Parathyroid adenoma (tissue), 2 donors: Measurements from ENCODE around the gene KIAA0753.

Source experiments
- H2AFZ ChIP-seq: fragments of 300-600 bp; sonication (generic); one replicate; pipeline ENCODE4 v1.7.0; 2017; ENCODE audit warnings: antibody characterized with exemption, mild to moderate bottlenecking
- H3K27ac ChIP-seq: fragments of 300-600 bp; sonication (generic); one replicate; pipeline ENCODE4 v1.7.0; 2017
- H3K27me3 ChIP-seq: fragments of 300-600 bp; sonication (generic); one replicate; pipeline ENCODE4 v1.7.0; 2017; ENCODE audit warnings: low read length; ENCODE audit not compliant: control insufficient read depth, insufficient read depth
- H3K36me3 ChIP-seq: fragments of 300-600 bp; sonication (generic); one replicate; pipeline ENCODE4 v1.7.0; 2017; ENCODE audit warnings: low read length; ENCODE audit not compliant: control insufficient read depth, insufficient read depth
- H3K4me1 ChIP-seq: fragments of 300-600 bp; sonication (generic); one replicate; pipeline ENCODE4 v1.7.0; 2017; ENCODE audit warnings: control low read depth
- H3K4me2 ChIP-seq: fragments of 300-600 bp; sonication (generic); one replicate; pipeline ENCODE4 v1.7.0; 2017; ENCODE audit warnings: low read length
- H3K4me3 ChIP-seq: fragments of 300-600 bp; sonication (generic); one replicate; pipeline ENCODE4 v1.7.0; 2017; ENCODE audit warnings: low read depth, low read length
- H3K79me2 ChIP-seq: fragments of 300-600 bp; sonication (generic); one replicate; pipeline ENCODE4 v1.7.0; 2017; ENCODE audit warnings: control low read depth
- H3K9ac ChIP-seq: fragments of 300-600 bp; sonication (generic); one replicate; pipeline ENCODE4 v1.7.0; 2017; ENCODE audit warnings: mild to moderate bottlenecking
- H3K9me3 ChIP-seq: fragments of 300-600 bp; sonication (generic); one replicate; pipeline ENCODE4 v1.7.0; 2017; ENCODE audit warnings: low read length; ENCODE audit not compliant: control insufficient read depth
- CTCF ChIP-seq: fragments of 300-600 bp; sonication (generic); IDR thresholded peaks from one replicate; pipeline ENCODE4 v1.7.0; 2017; ENCODE audit warnings: antibody characterized with exemption, mild to moderate bottlenecking
- donor health status: primary hyperparathyroidism.

Gene KIAA0753

GRCh38 chr17:6643451-6644125 lies 3.1 kb upstream of the KIAA0753 start:
- no peak overlapping the region for H3K27ac ChIP-seq
- no peak overlapping the region for H2AFZ ChIP-seq
- H3K27me3 ChIP-seq, result no peaks in the 10 kb centered on the region
- H3K9ac ChIP-seq, result no peak overlapping the region
- H3K4me3 ChIP-seq, result no peak overlapping the region
- no peak overlapping the region for H3K4me2 ChIP-seq
- no peak for TF ChIP-seq CTCF
- H3K36me3 ChIP-seq, result no peaks in the 10 kb centered on the region
- H3K79me2 ChIP-seq, result peaks cover 14% of the 10 kb centered on the region
- H3K9me3 ChIP-seq, result no peaks in the 10 kb centered on the region
- peaks cover 6% of the 10 kb centered on the region for H3K4me1 ChIP-seq

- no peak overlapping the region for H3K4me2 ChIP-seq
- TF ChIP-seq CTCF, result no peak
- H3K36me3 ChIP-seq, result no peaks in the 10 kb centered on the region
- no peak overlapping the region for H2AFZ ChIP-seq
- H3K79me2 ChIP-seq, result peaks cover 14% of the 10 kb centered on the region
- H3K27me3 ChIP-seq, result no peaks in the 10 kb centered on the region
- H3K9ac ChIP-seq, result no peak overlapping the region
- no peaks in the 10 kb centered on the region for H3K9me3 ChIP-seq
- peaks cover 6% of the 10 kb centered on the region for H3K4me1 ChIP-seq
- H3K4me3 ChIP-seq, result no peak overlapping the region
- no peak overlapping the region for H3K27ac ChIP-seq
Observed at GRCh38 chr17:6642592-6642991, 2.1 kb upstream of the KIAA0753 start.

GRCh38 chr17:6641247-6641863 lies 844 bp upstream of the KIAA0753 start:
- peaks cover 6% of the 10 kb centered on the region for H3K4me1 ChIP-seq
- H3K27ac ChIP-seq, result peak overlapping the region; percentile 95
- peak overlapping the region; percentile 83 for H3K4me3 ChIP-seq
- H2AFZ ChIP-seq, result peak overlapping the region; percentile 99
- H3K36me3 ChIP-seq, result no peaks in the 10 kb centered on the region
- H3K27me3 ChIP-seq, result no peaks in the 10 kb centered on the region
- TF ChIP-seq CTCF, result no peak
- peak overlapping the region; percentile 98 for H3K4me2 ChIP-seq
- peaks cover 10% of the 10 kb centered on the region for H3K79me2 ChIP-seq
- H3K9me3 ChIP-seq, result no peaks in the 10 kb centered on the region
- peak overlapping the region; percentile 12 for H3K9ac ChIP-seq

- Histone ChIP-seq H3K4me3 (peak overlapping the region; percentile 83), H3K9me3 (no peaks in the 10 kb centered on the region), H3K36me3 (no peaks in the 10 kb centered on the region), H2AFZ (peak overlapping the region; percentile 99), H3K4me2 (peak overlapping the region; percentile 98), H3K27me3 (no peaks in the 10 kb centered on the region), H3K9ac (peak overlapping the region; percentile 89), H3K27ac (peak overlapping the region; percentile 95), H3K79me2 (peaks cover 10% of the 10 kb centered on the region), H3K4me1 (peaks cover 6% of the 10 kb centered on the region)
- TF ChIP-seq CTCF, result no peak
Observed at GRCh38 chr17:6639586-6640535, 650 bp downstream of the KIAA0753 start.
